GM20000 (cell line): ENCODE measurements around the gene CHRNA5.
"Not testable (repeated sequence)": the region's sequence is repeated elsewhere in the genome, so short reads cannot be mapped to it uniquely, and the experiment has no call there.

Experiments
- DNase-seq: peaks from one replicate; pipeline ENCODE4 v3.0.0; 2012; ENCODE audit warnings: low spot score
- CTCF ChIP-seq: IDR thresholded peaks from 2 replicates; pipeline ENCODE4 v1.5.1; 2012; ENCODE audit warnings: mild to moderate bottlenecking, control low read depth; ENCODE audit errors: extremely low read depth, missing control alignments

Gene CHRNA5

GRCh38 chr15:78599189-78599588, 33.9 kb downstream of the CHRNA5 start:
- no peak for DNase-seq
- TF ChIP-seq CTCF: no peak

GRCh38 chr15:78603467-78603866, 38.1 kb downstream of the CHRNA5 start:
- TF ChIP-seq CTCF: no peak
- no peak for DNase-seq

GRCh38 chr15:78604420-78604819, 39.1 kb downstream of the CHRNA5 start:
- TF ChIP-seq CTCF: no peak
- no peak for DNase-seq

GRCh38 chr15:78605201-78605600, 39.9 kb downstream of the CHRNA5 start:
- no peak for TF ChIP-seq CTCF
- no peak for DNase-seq

GRCh38 chr15:78605680-78606079, 40.4 kb downstream of the CHRNA5 start:
- no peak for DNase-seq
- no peak for TF ChIP-seq CTCF

- not testable (repeated sequence) for DNase-seq
Observed at GRCh38 chr15:78609551-78609950, 44.2 kb downstream of the CHRNA5 start.

GRCh38 chr15:78614021-78614420, 48.7 kb downstream of the CHRNA5 start:
- TF ChIP-seq CTCF: no peak
- DNase-seq: no peak

GRCh38 chr15:78615151-78615589, 49.9 kb downstream of the CHRNA5 start:
- no peak for TF ChIP-seq CTCF
- no peak for DNase-seq
